H54 (cell line): ENCODE results near the gene STARD9.

Source experiments
- DNase-seq: peaks from one replicate; pipeline ENCODE4 v3.0.0; 2011; ENCODE audit warnings: low spot score, mixed read lengths; ENCODE audit not compliant: insufficient read length
- FAIRE-seq: peaks from 3 replicates; lab custom pipeline; 2011; peaks lifted over from hg19 to GRCh38; lab: Jason Lieb, UNC
- POLR2A ChIP-seq: IDR thresholded peaks from 2 replicates; pipeline ENCODE4 v1.6.1; 2011; ENCODE audit warnings: low read depth, mild to moderate bottlenecking, low read length

The STARD9 gene

GRCh38 chr15:42687740-42688139 lies 112.3 kb downstream of the STARD9 start:
- no peak for TF ChIP-seq POLR2A
- FAIRE-seq (no peak), DNase-seq (no peak)

- TF ChIP-seq POLR2A, result no peak
- FAIRE-seq, result no peak
- DNase-seq, result no peak
Measured at GRCh38 chr15:42688301-42688700, 112.9 kb downstream of the STARD9 start.

GRCh38 chr15:42691308-42691707 lies 115.9 kb downstream of the STARD9 start:
- FAIRE-seq (no peak), DNase-seq (no peak)
- TF ChIP-seq POLR2A, result no peak

- TF ChIP-seq POLR2A, result no peak
- DNase-seq (no peak), FAIRE-seq (no peak)
Measured at GRCh38 chr15:42691770-42692169, 116.4 kb downstream of the STARD9 start.

- no peak for FAIRE-seq
- DNase-seq, result no peak
- TF ChIP-seq POLR2A, result no peak
Measured at GRCh38 chr15:42692536-42692935, 117.1 kb downstream of the STARD9 start.

GRCh38 chr15:42692997-42693396 lies 117.6 kb downstream of the STARD9 start:
- TF ChIP-seq POLR2A, result no peak
- no peak for FAIRE-seq
- DNase-seq, result no peak

- FAIRE-seq (no peak), DNase-seq (no peak)
- no peak for TF ChIP-seq POLR2A
Measured at GRCh38 chr15:42693496-42693895, 118.1 kb downstream of the STARD9 start.

- FAIRE-seq, result no peak
- DNase-seq, result no peak
- no peak for TF ChIP-seq POLR2A
Measured at GRCh38 chr15:42693942-42694341, 118.5 kb downstream of the STARD9 start.

GRCh38 chr15:42694398-42694797 lies 119.0 kb downstream of the STARD9 start:
- no peak for FAIRE-seq
- no peak for TF ChIP-seq POLR2A

GRCh38 chr15:42695527-42696071 lies 120.2 kb downstream of the STARD9 start:
- DNase-seq (no peak), FAIRE-seq (no peak)
- no peak for TF ChIP-seq POLR2A

More at GRCh38 chr15:42694398-42694797, 119.0 kb downstream of the STARD9 start:
- DNase-seq, result no peak

- TF ChIP-seq POLR2A, result no peak
- FAIRE-seq, result no peak
- no peak for DNase-seq
Measured at GRCh38 chr15:42696626-42697025, 121.2 kb downstream of the STARD9 start.

GRCh38 chr15:42704492-42704926 lies 129.1 kb downstream of the STARD9 start:
- DNase-seq (peak; percentile 50), FAIRE-seq (peak; percentile 91)
- no peak for TF ChIP-seq POLR2A

GRCh38 chr15:42705336-42705735 lies 129.9 kb downstream of the STARD9 start:
- DNase-seq, result no peak
- no peak for TF ChIP-seq POLR2A
- no peak for FAIRE-seq

GRCh38 chr15:42707068-42707467 lies 131.7 kb downstream of the STARD9 start:
- no peak for TF ChIP-seq POLR2A
- DNase-seq (no peak), FAIRE-seq (no peak)

GRCh38 chr15:42707873-42708544 lies 132.6 kb downstream of the STARD9 start:
- FAIRE-seq (no peak), DNase-seq (no peak)
- no peak for TF ChIP-seq POLR2A
